ENCODE results near the gene NTN3. TPM values are rescaled to one million over a fixed set of nuclear protein-coding genes. Genes with fewer than 3 reads are reported as not detected.

NTN3 gene
- total RNA-seq, 1 donor from 2014 or later, result not detected

Other genes with a start within 250 kb of the NTN3 start
- 29.3 and 30.0 TPM in 2 replicates for gene E4F1, start 247.7 kb upstream of the NTN3 start, total RNA-seq
- 1.7 and 2.2 TPM in 2 replicates for gene DNASE1L2, start 234.9 kb upstream of the NTN3 start, total RNA-seq
- gene ECI1, start 219.7 kb upstream of the NTN3 start, total RNA-seq, result 40.4 and 45.1 TPM in 2 replicates
- gene RNPS1, start 203.2 kb upstream of the NTN3 start, total RNA-seq, result 369 TPM in 2 replicates
- gene ABCA3, start 130.6 kb upstream of the NTN3 start, total RNA-seq, result 11.1 and 12.5 TPM in 2 replicates
- gene CCNF, start 41.9 kb upstream of the NTN3 start, total RNA-seq, result 48.4 and 48.9 TPM in 2 replicates
- gene TEDC2, start 11.2 kb upstream of the NTN3 start, total RNA-seq, result 31.8 and 34.6 TPM in 2 replicates
- gene TBC1D24, start 3.8 kb downstream of the NTN3 start, total RNA-seq, result 19.6 and 21.4 TPM in 2 replicates
- 114 and 119 TPM in 2 replicates for gene ATP6V0C, start 42.7 kb downstream of the NTN3 start, total RNA-seq
- 29.3 and 30.1 TPM in 2 replicates for gene AMDHD2, start 49.1 kb downstream of the NTN3 start, total RNA-seq
- 0.25 TPM in 1 of 2 replicates, not detected in the other for gene CEMP1, start 60.1 kb downstream of the NTN3 start, total RNA-seq
- 45.7 and 48.5 TPM in 2 replicates for gene PDPK1, start 66.7 kb downstream of the NTN3 start, total RNA-seq
- gene KCTD5, start 211.2 kb downstream of the NTN3 start, total RNA-seq, result 65.5 and 68.5 TPM in 2 replicates
- gene PRSS27, start 248.9 kb downstream of the NTN3 start, total RNA-seq, result 1.8 and 2.1 TPM in 2 replicates

Data from activated T-helper 2 cell treated with anti-CD3 and anti-CD28 coated beads, Interferon-gamma antibody, Interleukin-2, Interleukin-4, amounts not matched to agents 10 μg/mL and 5 μg/mL and 100 μg/mL, durations not matched to agents 14 hours and 24 hours and 36 hours (primary cell).